ENCODE data around the gene KCNH1.

KCNH1 gene

DNA sequence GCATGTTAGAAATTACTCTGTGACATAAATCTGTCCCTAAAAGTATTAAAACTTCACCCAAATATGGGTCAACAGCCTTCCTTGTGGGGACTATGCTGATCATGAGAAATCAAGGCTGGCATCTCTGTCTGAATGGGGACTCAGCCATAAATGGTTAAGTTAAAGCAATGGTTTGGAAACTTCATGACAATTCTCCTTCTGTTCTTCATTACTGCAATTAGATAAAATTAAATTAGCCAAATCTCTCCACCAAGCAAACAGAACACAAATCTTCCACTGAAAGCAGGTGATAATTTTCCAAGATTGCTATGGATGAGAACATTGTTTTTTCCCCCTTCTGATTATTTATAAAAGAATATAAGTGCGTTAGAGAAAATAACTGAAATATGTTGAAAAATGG lies 346.1 kb downstream of the KCNH1 start:
- no peak overlapping the region for H3K27ac Mint-ChIP-seq
- H3K36me3 Mint-ChIP-seq = no peaks in the 10 kb centered on the region
- no peaks in the 10 kb centered on the region for H3K4me1 Mint-ChIP-seq
- peaks cover 0 to 3% of the 10 kb centered on the region in 2 donors for H3K9me3 Mint-ChIP-seq
- DNase-seq = no peak
- no peak for ATAC-seq (replicated peaks)
- peaks cover 23 to 36% of the 10 kb centered on the region in 2 donors for H3K27me3 Mint-ChIP-seq
- H3K4me3 Mint-ChIP-seq = no peak overlapping the region

DNA sequence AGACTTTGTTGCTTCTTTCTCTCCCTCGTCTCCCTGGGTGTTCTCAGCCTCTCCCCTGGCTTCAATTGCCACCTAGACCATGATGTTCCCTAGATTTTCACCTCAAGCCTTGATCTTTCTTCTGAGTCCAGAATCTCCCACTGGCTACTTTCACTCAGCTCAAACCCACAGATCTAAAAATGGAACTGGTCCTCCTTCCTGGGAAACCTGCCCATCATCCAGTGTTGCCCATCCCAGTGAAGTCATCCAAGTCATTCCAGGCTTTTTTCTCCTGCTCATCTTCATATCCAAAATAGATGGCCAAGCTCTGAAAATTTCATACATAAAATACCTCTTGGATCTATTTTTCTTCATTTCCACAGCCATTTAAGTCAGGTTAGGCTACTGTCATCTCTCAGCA lies 347.4 kb downstream of the KCNH1 start:
- no peak for DNase-seq
- H3K27me3 Mint-ChIP-seq = peaks cover 17 to 27% of the 10 kb centered on the region in 2 donors
- no peak overlapping the region for H3K4me3 Mint-ChIP-seq
- H3K27ac Mint-ChIP-seq = no peak overlapping the region
- H3K36me3 Mint-ChIP-seq = no peaks in the 10 kb centered on the region
- H3K9me3 Mint-ChIP-seq = peaks cover 0 to 3% of the 10 kb centered on the region in 2 donors
- H3K4me1 Mint-ChIP-seq = no peaks in the 10 kb centered on the region
- ATAC-seq (replicated peaks) = no peak

DNA sequence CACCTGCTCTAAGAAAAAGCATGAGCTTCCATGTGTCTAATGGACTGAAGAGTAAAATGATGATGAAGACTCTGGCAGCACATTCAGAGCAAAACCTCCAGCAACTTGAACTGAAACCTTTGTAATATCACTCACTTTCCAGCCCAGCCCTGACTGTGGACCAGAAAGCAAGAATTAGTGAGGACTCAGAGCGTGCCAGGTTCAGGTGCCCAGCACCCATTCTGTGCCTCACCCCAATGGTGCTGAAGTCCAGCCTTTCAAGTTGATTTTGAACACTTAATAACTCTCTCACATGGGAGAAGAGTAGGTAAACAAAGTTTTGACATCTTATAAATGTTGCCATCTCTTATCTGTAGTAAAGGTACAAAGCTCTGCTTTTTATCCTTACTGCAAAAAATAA lies 350.0 kb downstream of the KCNH1 start:
- Mint-ChIP-seq H3K27ac (no peak overlapping the region), H3K9me3 (peaks cover 0 to 3% of the 10 kb centered on the region in 2 donors), H3K27me3 (peaks cover 4 to 14% of the 10 kb centered on the region in 2 donors), H3K4me1 (no peaks in the 10 kb centered on the region), H3K4me3 (no peak overlapping the region), H3K36me3 (no peaks in the 10 kb centered on the region)
- no peak for DNase-seq
- ATAC-seq (replicated peaks) = peak in 1 of 2 donors; percentile 12

DNA sequence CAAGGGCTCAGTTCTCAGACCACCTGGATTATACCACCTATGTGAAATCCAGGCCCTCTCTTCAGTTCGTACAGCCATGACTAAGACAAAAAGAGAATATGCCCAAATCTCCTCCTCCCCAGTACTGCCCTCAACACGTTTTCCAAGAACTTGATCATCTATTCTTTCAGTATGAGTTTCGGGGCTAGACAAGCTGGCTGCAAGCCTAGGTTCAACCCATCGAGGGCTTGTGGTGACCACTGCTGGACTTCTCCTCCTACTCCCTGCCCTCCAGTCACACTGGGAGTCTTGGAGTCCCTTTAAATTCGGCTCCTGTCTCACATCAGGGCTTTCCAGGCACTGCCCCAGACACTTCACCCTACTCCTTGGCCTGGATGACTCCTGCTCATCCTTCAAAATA lies 352.3 kb downstream of the KCNH1 start:
- H3K27ac Mint-ChIP-seq = no peak overlapping the region
- DNase-seq (no peak), ATAC-seq (replicated peaks) (no peak)
- no peaks in the 10 kb centered on the region for H3K4me1 Mint-ChIP-seq
- peaks cover 0 to 3% of the 10 kb centered on the region in 2 donors for H3K9me3 Mint-ChIP-seq
- no peaks in the 10 kb centered on the region for H3K36me3 Mint-ChIP-seq
- no peak overlapping the region for H3K4me3 Mint-ChIP-seq
- peaks cover 0 to 15% of the 10 kb centered on the region in 2 donors for H3K27me3 Mint-ChIP-seq

DNA sequence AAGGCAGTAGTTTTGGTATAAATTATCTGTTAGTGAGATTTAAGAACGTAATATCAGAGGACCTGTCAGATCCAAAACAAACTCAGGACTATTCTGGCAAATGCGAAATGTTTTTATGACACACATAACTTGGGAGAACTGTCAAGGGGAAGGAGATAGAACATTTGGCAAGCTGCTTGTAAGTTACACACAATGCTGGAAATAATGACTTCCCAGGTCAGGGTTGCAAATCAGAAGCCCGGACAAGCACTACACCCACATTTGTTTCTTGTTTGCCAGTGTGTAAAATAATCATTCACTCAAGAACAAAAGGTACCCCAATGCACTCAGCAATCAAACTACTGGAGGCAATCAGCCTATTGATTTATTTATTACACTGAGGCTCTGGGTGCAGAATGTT lies 354.7 kb downstream of the KCNH1 start:
- Mint-ChIP-seq H3K9me3 (peaks cover 0 to 1% of the 10 kb centered on the region in 2 donors), H3K27me3 (peaks cover under 1 to 6% of the 10 kb centered on the region in 2 donors), H3K4me3 (no peak overlapping the region), H3K4me1 (no peaks in the 10 kb centered on the region), H3K36me3 (no peaks in the 10 kb centered on the region), H3K27ac (no peak overlapping the region)
- ATAC-seq (replicated peaks) (no peak), DNase-seq (no peak)

DNA sequence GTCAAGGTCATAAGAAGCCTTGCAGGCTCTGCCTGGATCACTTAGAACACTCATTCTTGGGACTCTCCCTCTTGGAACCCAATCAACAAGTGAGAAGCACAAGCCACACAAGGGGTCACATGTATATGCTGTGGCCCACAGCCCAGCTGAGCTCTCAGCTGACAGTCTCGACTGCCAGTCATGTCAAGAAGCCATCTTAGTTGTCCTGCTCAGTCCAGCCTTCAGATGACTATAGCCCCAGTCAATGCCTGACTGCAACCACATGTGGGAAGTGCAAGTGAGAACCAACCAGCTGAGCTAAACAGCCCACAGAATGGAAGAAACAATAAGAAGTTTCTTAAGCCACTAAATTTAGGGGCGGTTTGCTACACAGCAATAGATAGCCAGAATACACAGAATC lies 356.0 kb downstream of the KCNH1 start:
- ATAC-seq (replicated peaks) (no peak), DNase-seq (no peak)
- Mint-ChIP-seq H3K9me3 (no peaks in the 10 kb centered on the region), H3K27ac (no peak overlapping the region), H3K36me3 (no peaks in the 10 kb centered on the region), H3K27me3 (peaks cover 6 to 7% of the 10 kb centered on the region in 2 donors), H3K4me3 (no peak overlapping the region), H3K4me1 (no peaks in the 10 kb centered on the region)

DNA sequence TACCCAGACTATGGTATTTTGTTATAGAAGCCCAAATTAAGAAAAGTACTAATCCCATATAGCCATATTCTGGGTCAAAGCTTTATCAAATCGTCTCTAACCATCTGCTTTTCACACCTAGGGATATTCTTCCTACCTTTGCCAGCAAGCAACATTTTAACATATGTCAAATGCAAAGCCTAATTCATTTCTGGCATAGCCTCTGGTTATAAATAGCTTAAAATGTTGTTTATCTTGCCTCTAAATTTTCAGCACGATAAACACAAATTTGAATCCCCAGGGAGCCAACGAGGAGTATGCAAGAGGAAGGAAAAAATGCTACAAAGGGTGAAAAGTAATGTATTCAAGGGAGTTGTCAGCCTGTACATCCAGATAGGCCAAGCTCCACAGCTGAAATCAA lies 357.2 kb downstream of the KCNH1 start:
- DNase-seq = no peak
- no peak overlapping the region for H3K4me3 Mint-ChIP-seq
- no peak for ATAC-seq (replicated peaks)
- no peak overlapping the region for H3K27ac Mint-ChIP-seq
- no peaks in the 10 kb centered on the region for H3K4me1 Mint-ChIP-seq
- no peaks in the 10 kb centered on the region for H3K36me3 Mint-ChIP-seq
- H3K27me3 Mint-ChIP-seq = peaks cover 6 to 7% of the 10 kb centered on the region in 2 donors
- no peaks in the 10 kb centered on the region for H3K9me3 Mint-ChIP-seq

DNA sequence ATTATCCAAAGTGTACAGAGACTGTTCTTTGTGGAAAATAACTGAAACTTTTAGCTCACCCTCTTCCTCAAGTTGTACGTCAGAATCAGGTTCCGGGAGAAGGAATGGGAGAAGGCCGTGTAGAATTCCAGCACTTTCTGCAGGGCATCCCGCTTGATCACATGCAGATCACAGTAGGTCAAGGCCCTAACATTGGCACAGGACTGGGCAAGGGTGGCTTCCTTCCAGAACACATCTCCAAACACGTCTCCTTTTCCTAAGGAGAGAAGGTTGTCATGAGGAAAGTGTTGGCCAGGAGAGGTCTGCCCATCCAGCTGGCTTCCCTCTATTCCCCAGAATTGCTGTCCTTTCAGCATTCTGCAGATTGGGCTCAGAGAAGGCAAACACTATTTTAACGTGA lies 358.7 kb downstream of the KCNH1 start:
- Mint-ChIP-seq H3K9me3 (no peaks in the 10 kb centered on the region), H3K27ac (no peak overlapping the region), H3K27me3 (peaks cover 6 to 11% of the 10 kb centered on the region in 2 donors), H3K4me3 (no peak overlapping the region), H3K36me3 (no peaks in the 10 kb centered on the region), H3K4me1 (no peaks in the 10 kb centered on the region)
- DNase-seq (no peak), ATAC-seq (replicated peaks) (no peak)

DNA sequence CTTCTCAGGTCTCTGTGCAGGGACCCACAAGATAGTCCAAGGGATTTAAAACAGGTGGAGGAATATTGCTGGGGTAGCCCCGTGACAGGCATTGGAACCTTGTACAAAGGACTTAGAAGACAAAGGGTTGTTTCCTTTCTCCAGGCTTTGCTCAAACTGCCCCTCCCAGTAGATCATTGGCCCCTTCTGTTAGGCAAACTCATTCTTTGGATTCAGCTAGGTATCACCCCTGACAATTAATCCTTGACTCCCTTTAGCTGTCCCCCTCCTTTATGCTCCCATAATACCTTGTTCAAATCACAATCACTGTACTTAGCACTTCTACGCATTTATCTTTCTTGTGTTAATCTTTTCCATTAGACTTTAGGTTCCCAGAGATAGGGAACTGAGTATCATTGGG lies 360.5 kb downstream of the KCNH1 start:
- no peak for ATAC-seq (replicated peaks)
- H3K4me1 Mint-ChIP-seq = no peaks in the 10 kb centered on the region
- no peak overlapping the region for H3K27ac Mint-ChIP-seq
- no peaks in the 10 kb centered on the region for H3K9me3 Mint-ChIP-seq
- DNase-seq = no peak
- peaks cover 12 to 17% of the 10 kb centered on the region in 2 donors for H3K27me3 Mint-ChIP-seq
- no peaks in the 10 kb centered on the region for H3K36me3 Mint-ChIP-seq
- H3K4me3 Mint-ChIP-seq = no peak overlapping the region

DNA sequence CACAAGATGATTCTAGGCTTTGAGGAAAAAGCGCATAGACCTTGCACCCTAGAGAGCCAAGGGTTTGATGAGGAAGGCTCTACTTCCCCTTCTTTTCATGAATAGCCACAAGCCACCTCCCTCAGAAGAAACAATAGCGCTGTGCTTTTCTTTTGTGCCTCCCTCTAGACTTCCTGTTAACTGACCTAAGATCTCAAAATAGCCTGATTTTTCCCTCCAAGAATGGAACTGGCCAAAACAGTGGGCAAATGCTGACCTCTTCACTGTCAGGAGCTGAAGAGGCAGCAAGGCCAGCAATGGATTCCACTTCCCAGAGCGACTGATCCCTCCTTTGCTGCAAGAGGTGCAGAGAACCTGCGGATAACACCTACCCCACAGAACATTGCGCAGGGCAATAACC lies 362.8 kb downstream of the KCNH1 start:
- ATAC-seq (replicated peaks) (no peak), DNase-seq (no peak)
- H3K4me3 Mint-ChIP-seq = no peak overlapping the region
- peaks cover 6 to 17% of the 10 kb centered on the region in 2 donors for H3K27me3 Mint-ChIP-seq
- no peaks in the 10 kb centered on the region for H3K4me1 Mint-ChIP-seq
- no peaks in the 10 kb centered on the region for H3K9me3 Mint-ChIP-seq
- H3K36me3 Mint-ChIP-seq = no peaks in the 10 kb centered on the region
- no peak overlapping the region for H3K27ac Mint-ChIP-seq

DNA sequence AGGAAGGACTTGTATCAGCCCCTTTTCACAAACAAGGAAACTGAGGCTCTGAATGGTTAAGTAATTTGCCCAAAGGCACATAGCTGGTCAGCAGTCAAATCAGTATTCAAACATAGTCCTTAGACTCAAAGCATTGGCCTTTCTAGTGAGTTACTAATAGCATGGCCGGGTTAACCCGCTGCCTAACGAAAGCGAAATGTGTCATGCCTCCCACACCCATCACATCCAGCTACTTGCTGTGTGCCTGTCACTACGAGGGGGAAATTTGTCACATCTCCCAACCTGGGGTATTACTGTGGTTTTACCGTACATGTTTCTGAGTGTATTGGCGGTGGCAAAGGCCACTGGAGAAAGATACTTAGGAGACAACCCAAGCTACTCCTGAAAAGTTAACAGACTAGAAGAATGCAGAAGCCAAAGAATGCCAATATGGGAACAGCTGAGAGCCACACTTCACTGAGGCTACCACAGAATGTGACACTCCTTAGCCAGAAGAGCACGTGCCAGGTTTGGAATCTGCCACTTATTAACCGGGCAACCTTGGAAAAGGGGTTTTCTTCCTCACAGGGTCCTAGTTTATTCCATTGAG lies 363.5 kb downstream of the KCNH1 start:
- ATAC-seq (replicated peaks) = no peak
- Mint-ChIP-seq H3K27ac (no peak overlapping the region), H3K4me1 (no peaks in the 10 kb centered on the region), H3K36me3 (no peaks in the 10 kb centered on the region), H3K4me3 (no peak overlapping the region), H3K27me3 (peaks cover 6 to 17% of the 10 kb centered on the region in 2 donors), H3K9me3 (no peaks in the 10 kb centered on the region)
- DNase-seq = no peak

DNA sequence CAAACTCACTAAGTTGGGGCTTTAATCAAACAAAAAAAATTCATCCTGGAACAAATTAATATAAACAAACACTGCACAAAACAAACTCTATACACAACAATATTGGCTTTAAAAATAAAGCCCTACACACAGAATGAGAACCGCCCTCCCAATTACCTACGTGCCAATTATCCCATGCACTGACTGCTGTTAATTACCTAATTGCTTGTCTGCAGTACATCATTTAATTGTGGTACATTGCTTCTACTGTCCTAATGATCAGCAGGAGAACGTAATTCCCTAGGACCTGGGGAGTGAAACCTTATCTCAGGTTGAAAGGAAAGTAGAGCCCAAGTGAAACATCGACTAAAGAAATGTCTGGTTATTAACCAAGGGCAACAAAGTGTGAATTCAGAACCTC lies 364.5 kb downstream of the KCNH1 start:
- Mint-ChIP-seq H3K27ac (no peak overlapping the region), H3K4me1 (no peaks in the 10 kb centered on the region), H3K27me3 (peaks cover 6 to 17% of the 10 kb centered on the region in 2 donors), H3K4me3 (no peak overlapping the region), H3K36me3 (no peaks in the 10 kb centered on the region), H3K9me3 (no peaks in the 10 kb centered on the region)
- DNase-seq (no peak), ATAC-seq (replicated peaks) (no peak)

DNA sequence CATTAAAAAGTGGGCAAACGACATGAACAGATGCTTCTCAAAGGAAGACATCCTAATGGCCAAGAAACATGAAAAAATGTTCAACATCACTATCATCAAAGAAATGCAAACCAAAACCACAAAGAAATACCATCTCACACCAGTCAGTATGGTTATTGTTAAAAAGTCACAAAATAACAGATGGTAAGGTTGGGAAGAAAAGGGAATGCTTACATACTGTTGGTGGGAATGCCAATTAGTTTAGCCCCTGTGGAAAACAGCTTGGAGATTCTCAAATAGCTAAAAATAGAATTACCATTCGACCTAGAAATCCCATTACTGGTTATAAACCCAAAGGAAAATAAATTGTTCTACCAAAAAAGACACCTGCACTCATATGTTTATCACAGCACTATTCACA lies 369.4 kb downstream of the KCNH1 start:
- Mint-ChIP-seq H3K27ac (no peak overlapping the region), H3K27me3 (peaks cover under 1 to 6% of the 10 kb centered on the region in 2 donors), H3K4me1 (no peaks in the 10 kb centered on the region), H3K36me3 (no peaks in the 10 kb centered on the region), H3K9me3 (peaks cover 0 to 5% of the 10 kb centered on the region in 2 donors), H3K4me3 (no peak overlapping the region)
- DNase-seq = no peak
- no peak for ATAC-seq (replicated peaks)

DNA sequence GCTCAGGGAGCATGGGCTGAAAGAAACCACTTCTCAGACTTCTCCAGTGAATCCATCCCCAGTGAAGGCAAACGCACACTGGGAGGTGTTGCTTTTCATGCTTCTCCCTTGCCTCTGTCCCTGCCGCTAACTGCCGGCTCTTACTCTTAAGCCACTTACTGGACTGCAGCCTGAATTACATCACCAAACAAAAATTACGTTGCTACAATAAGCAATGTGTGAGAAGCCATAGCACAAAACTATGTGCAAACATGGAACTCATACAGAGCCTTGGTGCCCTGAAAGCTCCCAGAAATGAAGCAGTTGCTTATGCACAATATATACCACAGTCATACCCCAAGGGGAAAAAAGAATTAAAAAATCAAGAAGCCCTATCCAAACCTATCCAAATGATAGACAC lies 375.2 kb downstream of the KCNH1 start:
- no peak for DNase-seq
- Mint-ChIP-seq H3K27ac (no peak overlapping the region), H3K4me1 (no peaks in the 10 kb centered on the region), H3K9me3 (peaks cover 0 to 7% of the 10 kb centered on the region in 2 donors), H3K36me3 (no peaks in the 10 kb centered on the region), H3K4me3 (no peak overlapping the region), H3K27me3 (no peaks in the 10 kb centered on the region)
- no peak for ATAC-seq (replicated peaks)

DNA sequence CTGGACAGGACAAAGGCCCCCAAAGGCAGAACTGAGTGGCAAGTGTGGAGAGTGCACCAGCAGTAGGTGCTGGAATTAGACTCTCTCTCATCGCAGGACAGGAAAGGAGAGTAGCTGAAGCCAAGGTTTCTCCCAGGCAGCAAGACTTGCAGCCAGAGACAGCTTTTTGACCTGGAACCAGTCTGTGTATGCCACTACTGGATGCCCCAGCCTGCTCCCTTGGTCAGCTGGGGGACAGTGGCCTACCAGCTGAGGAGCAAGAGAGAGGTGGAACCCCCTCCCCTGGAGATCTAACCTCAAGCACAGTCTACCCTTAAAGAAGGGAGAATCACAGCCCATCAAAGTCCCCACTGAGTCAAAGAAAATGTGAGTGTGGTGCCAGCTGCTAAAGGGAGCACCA lies 375.7 kb downstream of the KCNH1 start:
- Mint-ChIP-seq H3K27ac (no peak overlapping the region), H3K4me3 (no peak overlapping the region), H3K9me3 (peaks cover 0 to 7% of the 10 kb centered on the region in 2 donors), H3K4me1 (no peaks in the 10 kb centered on the region), H3K27me3 (no peaks in the 10 kb centered on the region), H3K36me3 (no peaks in the 10 kb centered on the region)
- ATAC-seq (replicated peaks) = no peak
- DNase-seq = no peak

DNA sequence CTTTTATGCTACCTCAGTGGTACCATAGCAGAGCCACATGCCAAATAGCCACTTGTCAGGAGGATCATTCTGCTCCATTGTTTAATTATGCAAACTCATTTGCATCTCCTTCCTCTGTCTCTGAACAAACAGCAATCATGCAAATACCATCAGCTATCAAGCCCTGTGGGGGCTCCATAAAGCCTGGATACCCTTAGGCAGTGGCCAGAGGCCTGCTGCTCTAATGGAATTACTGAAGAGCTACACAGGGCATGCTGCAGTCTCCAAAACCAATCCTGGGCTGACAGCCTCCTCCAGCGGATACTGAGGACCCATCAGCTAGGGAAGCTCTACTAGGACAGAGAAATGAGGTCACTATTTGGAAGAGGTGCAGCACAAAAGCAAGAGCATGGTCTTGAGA lies 376.3 kb downstream of the KCNH1 start:
- DNase-seq (no peak), ATAC-seq (replicated peaks) (no peak)
- Mint-ChIP-seq H3K9me3 (peaks cover 0 to 4% of the 10 kb centered on the region in 2 donors), H3K27me3 (no peaks in the 10 kb centered on the region), H3K27ac (no peak overlapping the region), H3K4me3 (no peak overlapping the region), H3K36me3 (no peaks in the 10 kb centered on the region), H3K4me1 (no peaks in the 10 kb centered on the region)
